IPS-18a (cell line): ENCODE measurements around the gene CCDC182.

Experiments
- H3K27ac ChIP-seq: one replicate; pipeline ENCODE4 v1.5.1; 2013; ENCODE audit warnings: low read length
- H3K27me3 ChIP-seq: one replicate; pipeline ENCODE4 v1.6.1; 2013; ENCODE audit warnings: mild to moderate bottlenecking, low read length; ENCODE audit not compliant: control insufficient read depth, insufficient read depth
- H3K36me3 ChIP-seq: one replicate; pipeline ENCODE4 v1.6.1; 2013; ENCODE audit warnings: low read depth, low read length; ENCODE audit not compliant: control insufficient read depth
- H3K4me1 ChIP-seq: one replicate; pipeline ENCODE4 v1.6.1; 2013; ENCODE audit warnings: low read depth, low read length; ENCODE audit not compliant: control insufficient read depth
- H3K4me3 ChIP-seq: one replicate; pipeline ENCODE4 v1.5.1; 2013; ENCODE audit warnings: low read length
- H3K9ac ChIP-seq: one replicate; pipeline ENCODE4 v1.6.1; 2013; ENCODE audit warnings: mild to moderate bottlenecking, low read length, moderate library complexity
- H3K9me3 ChIP-seq: one replicate; pipeline ENCODE4 v1.6.1; 2013; ENCODE audit warnings: low read depth, low read length; ENCODE audit not compliant: control insufficient read depth

CCDC182 gene

DNA sequence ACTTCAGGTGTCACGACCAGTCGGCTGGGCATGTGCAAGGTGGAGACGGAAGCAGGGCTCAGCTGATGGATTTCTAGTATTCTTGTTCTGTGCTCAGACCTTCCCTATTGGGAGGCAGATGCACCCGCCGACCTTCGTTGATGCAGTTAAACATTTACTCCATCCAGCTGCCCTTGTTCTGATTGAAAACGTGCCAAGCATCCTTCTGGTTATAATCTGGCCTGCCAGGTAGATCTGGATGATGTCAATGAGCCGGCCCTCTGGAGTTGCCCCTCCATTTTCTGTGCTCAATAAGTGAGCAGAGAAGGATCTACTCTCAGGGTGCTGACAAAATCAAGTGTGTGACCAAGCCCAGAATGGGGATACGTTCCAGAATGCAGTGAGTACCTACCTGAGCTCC lies 38.3 kb downstream of the CCDC182 start:
- Histone ChIP-seq H3K9me3 (no peaks in the 10 kb centered on the region), H3K36me3 (no peaks in the 10 kb centered on the region), H3K27me3 (no peaks in the 10 kb centered on the region), H3K4me3 (no peak overlapping the region), H3K9ac (no peak overlapping the region), H3K4me1 (peaks cover 11% of the 10 kb centered on the region), H3K27ac (no peak overlapping the region)

DNA sequence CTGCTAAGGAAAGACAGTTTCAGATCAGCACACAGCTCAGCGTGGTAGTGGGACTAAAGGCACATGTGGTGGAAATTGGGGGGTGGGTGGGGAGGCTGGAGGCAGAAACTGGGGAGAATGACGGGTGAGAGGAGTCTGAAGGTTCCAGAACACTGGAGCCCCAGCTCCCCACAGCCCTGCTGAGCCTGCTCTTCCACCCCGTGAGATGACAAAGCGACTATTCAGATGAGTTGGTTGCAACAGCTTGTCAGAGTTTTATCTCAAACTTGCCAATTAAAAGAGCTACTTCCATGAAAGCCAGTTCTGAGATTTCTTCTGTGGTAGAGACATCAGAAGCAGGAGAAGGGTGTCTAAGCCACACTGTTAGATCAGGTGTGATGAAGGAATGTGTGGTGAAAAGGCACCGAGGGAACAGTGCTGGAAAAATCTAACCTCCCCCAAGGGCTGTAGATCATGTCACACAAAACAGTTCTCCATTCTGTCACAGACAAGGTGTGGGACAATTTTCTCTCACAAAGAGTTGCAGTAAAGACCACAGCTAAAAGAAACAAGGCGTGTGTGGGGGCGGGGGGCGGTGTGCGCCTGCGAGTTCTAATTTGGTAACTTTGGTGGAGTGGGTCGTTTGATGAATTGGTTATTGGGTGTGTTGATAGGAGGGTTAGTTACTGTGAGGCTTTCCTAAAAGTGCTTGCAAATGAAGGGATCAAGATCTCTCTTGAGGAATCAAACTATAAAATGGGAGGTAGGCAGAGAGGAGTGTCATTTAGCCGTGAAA lies 39.0 kb downstream of the CCDC182 start:
- Histone ChIP-seq H3K27ac (no peak overlapping the region), H3K9me3 (no peaks in the 10 kb centered on the region), H3K9ac (no peak overlapping the region), H3K36me3 (no peaks in the 10 kb centered on the region), H3K4me1 (peaks cover 11% of the 10 kb centered on the region), H3K4me3 (no peak overlapping the region), H3K27me3 (no peaks in the 10 kb centered on the region)

DNA sequence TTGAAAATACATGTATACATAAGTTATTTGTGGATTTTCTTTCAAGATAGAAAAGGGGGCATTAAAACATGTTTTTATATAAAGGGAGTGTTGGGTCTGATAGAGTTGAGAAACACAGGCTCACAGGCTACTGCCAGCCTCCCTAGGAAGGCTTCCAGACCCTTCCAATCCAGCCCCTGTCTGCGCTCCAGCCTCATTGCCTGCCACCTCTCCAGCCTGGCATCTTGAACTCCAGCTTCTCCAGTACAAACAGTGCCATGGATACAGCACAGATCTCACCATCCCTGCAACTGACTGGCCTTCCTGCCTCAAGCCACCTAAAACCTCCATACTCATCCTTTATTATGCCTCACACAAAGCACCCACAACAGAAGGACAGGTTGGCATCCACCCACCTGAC lies 40.7 kb downstream of the CCDC182 start:
- no peak overlapping the region for H3K27ac ChIP-seq
- H3K9me3 ChIP-seq, result no peaks in the 10 kb centered on the region
- H3K27me3 ChIP-seq, result no peaks in the 10 kb centered on the region
- H3K4me3 ChIP-seq, result no peak overlapping the region
- H3K9ac ChIP-seq, result no peak overlapping the region
- H3K36me3 ChIP-seq, result no peaks in the 10 kb centered on the region
- peaks cover 11% of the 10 kb centered on the region for H3K4me1 ChIP-seq

DNA sequence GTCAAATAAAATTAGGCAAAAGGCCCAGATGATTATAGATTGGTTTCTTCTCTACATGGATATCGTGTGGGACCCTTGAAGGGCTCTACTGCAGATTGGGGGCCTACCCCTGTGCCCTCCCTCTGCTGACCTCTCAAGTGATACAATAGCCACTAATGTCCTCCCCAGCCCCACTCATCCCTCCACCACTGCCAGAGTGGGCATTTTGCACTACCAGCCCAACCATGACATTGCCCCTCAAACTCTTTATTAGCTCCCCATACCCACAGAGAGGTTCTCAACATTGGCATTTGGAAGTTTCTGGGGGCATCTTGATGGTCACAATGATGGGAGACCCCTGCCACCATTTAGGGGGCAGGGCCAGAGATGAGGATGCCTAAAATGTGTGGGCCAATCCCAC lies 41.8 kb downstream of the CCDC182 start:
- Histone ChIP-seq H3K27me3 (no peaks in the 10 kb centered on the region), H3K4me3 (no peak overlapping the region)

DNA sequence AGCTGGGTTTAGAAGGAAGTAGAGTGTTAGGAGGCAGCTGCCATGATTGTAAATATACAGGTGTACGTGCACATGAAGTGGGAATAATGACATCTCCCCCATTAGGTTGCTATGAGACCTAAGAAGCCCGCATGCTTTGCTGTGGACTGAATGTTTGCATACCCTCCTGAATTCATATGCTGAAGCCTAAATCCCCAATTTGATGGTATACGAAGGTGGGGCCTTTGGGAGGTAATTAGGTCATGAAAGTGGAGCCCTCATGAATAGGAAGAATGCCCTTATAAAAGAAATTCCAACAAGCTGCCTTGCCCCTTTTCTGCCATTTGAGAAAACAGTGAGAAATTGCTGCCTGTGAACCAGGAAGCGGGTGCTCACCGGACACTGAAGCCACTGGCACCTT lies 44.0 kb downstream of the CCDC182 start:
- Histone ChIP-seq H3K27ac (no peak overlapping the region), H3K4me1 (peaks cover 7% of the 10 kb centered on the region), H3K9ac (no peak overlapping the region), H3K4me3 (no peak overlapping the region), H3K36me3 (no peaks in the 10 kb centered on the region), H3K27me3 (no peaks in the 10 kb centered on the region), H3K9me3 (no peaks in the 10 kb centered on the region)

More for the DNA sequence above, 41.8 kb downstream of the CCDC182 start:
- Histone ChIP-seq H3K27ac (no peak overlapping the region), H3K4me1 (peaks cover 15% of the 10 kb centered on the region), H3K9ac (no peak overlapping the region), H3K36me3 (no peaks in the 10 kb centered on the region), H3K9me3 (no peaks in the 10 kb centered on the region)

DNA sequence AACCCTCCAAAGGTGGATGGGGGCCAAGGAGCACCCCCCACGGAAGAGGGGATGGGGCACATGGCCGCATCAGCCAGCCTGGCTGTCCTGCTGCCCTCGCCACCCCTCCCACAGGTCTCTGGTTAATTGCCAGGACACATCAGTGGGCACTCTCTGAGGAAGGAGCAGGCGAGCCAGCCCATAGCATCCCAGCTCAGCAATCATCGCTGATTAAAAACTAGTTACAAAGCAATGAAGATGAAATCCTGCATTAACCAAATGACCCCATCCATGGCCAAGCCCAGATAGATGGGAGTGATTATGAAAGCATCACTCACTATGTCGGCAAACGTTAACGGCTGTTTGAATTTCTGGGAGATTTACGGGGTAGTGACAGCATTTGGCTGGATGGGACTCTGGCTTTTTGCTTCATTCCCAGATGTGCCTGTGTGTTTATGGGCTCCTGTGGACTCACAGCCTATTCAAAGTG lies 45.3 kb downstream of the CCDC182 start:
- Histone ChIP-seq H3K27ac (no peak overlapping the region), H3K9ac (no peak overlapping the region), H3K36me3 (no peaks in the 10 kb centered on the region), H3K4me3 (no peak overlapping the region), H3K9me3 (no peaks in the 10 kb centered on the region), H3K27me3 (no peaks in the 10 kb centered on the region), H3K4me1 (peaks cover 7% of the 10 kb centered on the region)

DNA sequence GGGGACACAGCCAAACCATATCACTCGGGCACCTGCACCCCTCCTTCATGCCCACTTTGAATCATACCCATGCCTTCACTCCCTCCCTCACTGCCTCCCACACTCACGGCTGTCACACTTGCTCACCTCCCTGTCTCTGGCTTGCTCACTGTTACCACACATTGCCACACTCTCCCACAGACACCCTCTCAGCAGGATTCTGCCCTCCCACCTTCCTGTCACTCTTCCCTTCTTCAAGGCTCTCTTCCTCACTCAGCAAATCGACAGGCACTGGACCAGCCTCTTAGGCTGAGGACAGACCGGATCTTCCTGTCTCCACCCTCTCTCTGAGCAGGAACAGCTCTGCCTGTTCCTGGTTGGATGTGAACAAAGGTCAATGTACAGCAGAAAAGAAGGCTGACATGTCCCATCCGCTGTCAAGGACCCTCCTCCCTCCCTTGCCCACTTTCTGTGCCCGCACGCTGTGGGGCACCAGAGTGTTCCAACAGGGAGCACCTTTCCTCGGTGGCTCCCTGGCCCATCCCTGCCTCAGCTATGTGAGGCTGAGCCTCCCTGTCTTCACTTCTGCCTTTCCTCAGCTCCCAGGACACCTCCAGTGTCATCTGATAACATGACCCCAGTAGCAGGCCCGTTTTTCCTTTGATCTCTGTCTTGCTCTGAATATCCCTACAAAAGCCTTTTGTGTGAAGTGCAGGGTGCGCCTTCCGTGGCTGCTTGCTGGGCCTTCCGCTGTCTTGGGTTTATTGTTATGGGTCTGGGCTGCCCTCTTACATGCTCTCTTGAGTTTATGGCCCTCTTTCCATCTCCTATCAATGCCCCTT lies 47.0 kb downstream of the CCDC182 start:
- no peaks in the 10 kb centered on the region for H3K36me3 ChIP-seq
- no peaks in the 10 kb centered on the region for H3K9me3 ChIP-seq
- no peak overlapping the region for H3K4me3 ChIP-seq
- H3K4me1 ChIP-seq, result peaks cover 7% of the 10 kb centered on the region
- no peak overlapping the region for H3K27ac ChIP-seq
- no peaks in the 10 kb centered on the region for H3K27me3 ChIP-seq
- H3K9ac ChIP-seq, result no peak overlapping the region

DNA sequence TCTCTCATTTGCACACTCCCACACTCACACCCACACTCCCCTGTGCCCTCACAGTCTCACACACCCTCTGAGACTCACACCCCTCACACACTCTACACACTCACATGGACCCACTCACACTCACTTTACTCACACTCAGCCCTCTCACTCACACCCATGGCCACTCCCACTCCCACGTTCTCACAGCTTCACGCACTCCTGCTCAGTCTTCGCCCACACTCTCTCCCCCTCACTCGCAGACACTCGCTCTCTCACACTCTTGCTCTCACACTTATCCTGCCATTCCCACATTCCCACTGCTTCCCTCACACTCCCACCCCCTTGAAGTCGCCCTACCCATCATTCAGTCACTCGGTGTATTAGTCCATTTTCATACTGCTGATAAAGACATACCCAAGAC lies 47.9 kb downstream of the CCDC182 start:
- no peaks in the 10 kb centered on the region for H3K9me3 ChIP-seq
- no peak overlapping the region for H3K9ac ChIP-seq
- H3K27ac ChIP-seq, result no peak overlapping the region
- H3K4me3 ChIP-seq, result no peak overlapping the region
- no peaks in the 10 kb centered on the region for H3K36me3 ChIP-seq
- no peaks in the 10 kb centered on the region for H3K27me3 ChIP-seq
- peaks cover 7% of the 10 kb centered on the region for H3K4me1 ChIP-seq

DNA sequence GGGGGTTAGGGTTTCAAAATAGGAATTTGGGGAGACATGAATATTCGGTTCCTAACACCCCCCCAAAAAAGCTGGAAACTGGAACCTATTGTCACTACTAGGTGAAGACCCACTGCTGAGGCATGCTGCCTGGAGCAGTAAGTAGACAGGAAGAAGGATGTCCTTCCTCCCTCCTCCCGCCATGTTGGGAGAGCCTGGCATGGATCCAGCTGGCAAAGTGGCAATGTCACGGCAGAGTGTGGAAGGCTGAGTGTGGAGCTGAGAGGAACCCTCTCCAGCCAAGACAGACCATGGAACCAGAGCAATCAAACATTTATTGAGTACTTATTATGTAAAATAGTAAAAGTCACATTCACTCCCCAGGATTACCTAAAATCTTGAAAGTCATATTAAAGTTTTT lies 49.0 kb downstream of the CCDC182 start:
- no peaks in the 10 kb centered on the region for H3K9me3 ChIP-seq
- H3K36me3 ChIP-seq, result no peaks in the 10 kb centered on the region
- peaks cover 7% of the 10 kb centered on the region for H3K4me1 ChIP-seq
- no peak overlapping the region for H3K9ac ChIP-seq
- H3K27ac ChIP-seq, result no peak overlapping the region
- H3K27me3 ChIP-seq, result no peaks in the 10 kb centered on the region
- no peak overlapping the region for H3K4me3 ChIP-seq
